HG02623 (cell line): Measurements from ENCODE around the gene SFT2D2.

ENCODE experiments used
- ATAC-seq: cut with Tn5 transposase; IDR thresholded peaks from one replicate; pipeline ENCODE4 v1.9.1; 2021; ENCODE audit warnings: moderate library complexity; ENCODE audit not compliant: unreplicated experiment

The SFT2D2 gene

GRCh38 chr1:168263130-168263529, 37.3 kb downstream of the SFT2D2 start:
- ATAC-seq, result no peak

- no peak for ATAC-seq
Observed at GRCh38 chr1:168264296-168264695, 38.5 kb downstream of the SFT2D2 start.

GRCh38 chr1:168265596-168265995, 39.8 kb downstream of the SFT2D2 start:
- no peak for ATAC-seq

- no peak for ATAC-seq
Observed at GRCh38 chr1:168266644-168267186, 40.9 kb downstream of the SFT2D2 start.

GRCh38 chr1:168271636-168272035, 45.8 kb downstream of the SFT2D2 start:
- no peak for ATAC-seq

GRCh38 chr1:168273575-168273974, 47.8 kb downstream of the SFT2D2 start:
- no peak for ATAC-seq

GRCh38 chr1:168279253-168279652, 53.4 kb downstream of the SFT2D2 start:
- no peak for ATAC-seq

- ATAC-seq, result no peak
Observed at GRCh38 chr1:168280296-168280927, 54.6 kb downstream of the SFT2D2 start, which contains the start of gene TBX19. TSS of gene TBX19 (plus strand) at chr1:168280877. CDS start at chr1:168281091, 214 bp downstream.

- ATAC-seq, result no peak
Observed at GRCh38 chr1:168281603-168282325, 56.0 kb downstream of the SFT2D2 start.

- ATAC-seq, result no peak
Observed at GRCh38 chr1:168285521-168285790, 59.7 kb downstream of the SFT2D2 start.

- no peak for ATAC-seq
Observed at GRCh38 chr1:168285971-168286927, 60.4 kb downstream of the SFT2D2 start.

GRCh38 chr1:168287237-168287664, 61.4 kb downstream of the SFT2D2 start:
- no peak for ATAC-seq

GRCh38 chr1:168288311-168289052, 62.7 kb downstream of the SFT2D2 start:
- no peak for ATAC-seq

GRCh38 chr1:168291222-168291837, 65.5 kb downstream of the SFT2D2 start:
- ATAC-seq, result no peak

- ATAC-seq, result no peak
Observed at GRCh38 chr1:168293356-168293755, 67.6 kb downstream of the SFT2D2 start.

- ATAC-seq, result no peak
Observed at GRCh38 chr1:168295411-168296114, 69.8 kb downstream of the SFT2D2 start.

GRCh38 chr1:168297019-168297730, 71.4 kb downstream of the SFT2D2 start:
- no peak for ATAC-seq

- no peak for ATAC-seq
Observed at GRCh38 chr1:168298446-168298845, 72.6 kb downstream of the SFT2D2 start.

- ATAC-seq, result no peak
Observed at GRCh38 chr1:168300626-168301025, 74.8 kb downstream of the SFT2D2 start.
